ENCODE results near the gene IL20.

GRCh38 chr1:206816390-206817287 lies 48.8 kb upstream of the IL20 start:
- TF ChIP-seq, protein P1, sequence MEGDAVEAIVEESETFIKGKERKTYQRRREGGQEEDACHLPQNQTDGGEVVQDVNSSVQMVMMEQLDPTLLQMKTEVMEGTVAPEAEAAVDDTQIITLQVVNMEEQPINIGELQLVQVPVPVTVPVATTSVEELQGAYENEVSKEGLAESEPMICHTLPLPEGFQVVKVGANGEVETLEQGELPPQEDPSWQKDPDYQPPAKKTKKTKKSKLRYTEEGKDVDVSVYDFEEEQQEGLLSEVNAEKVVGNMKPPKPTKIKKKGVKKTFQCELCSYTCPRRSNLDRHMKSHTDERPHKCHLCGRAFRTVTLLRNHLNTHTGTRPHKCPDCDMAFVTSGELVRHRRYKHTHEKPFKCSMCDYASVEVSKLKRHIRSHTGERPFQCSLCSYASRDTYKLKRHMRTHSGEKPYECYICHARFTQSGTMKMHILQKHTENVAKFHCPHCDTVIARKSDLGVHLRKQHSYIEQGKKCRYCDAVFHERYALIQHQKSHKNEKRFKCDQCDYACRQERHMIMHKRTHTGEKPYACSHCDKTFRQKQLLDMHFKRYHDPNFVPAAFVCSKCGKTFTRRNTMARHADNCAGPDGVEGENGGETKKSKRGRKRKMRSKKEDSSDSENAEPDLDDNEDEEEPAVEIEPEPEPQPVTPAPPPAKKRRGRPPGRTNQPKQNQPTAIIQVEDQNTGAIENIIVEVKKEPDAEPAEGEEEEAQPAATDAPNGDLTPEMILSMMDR (IDR thresholded peaks at IDR 0.05), result no peak
- TF ChIP-seq POLR2A (IDR thresholded peaks at IDR 0.05), result no peak
